OCI-LY7 (cell line): ENCODE measurements around the gene RBM20. TPM values are rescaled to one million over a fixed set of nuclear protein-coding genes. Genes with fewer than 3 reads are reported as not detected.

Experiments used
- BruUV-seq: library from RNA; stranded (reverse); fragments of 400-500 nt; replicated peaks from 2 replicates; lab custom pipeline; 2021; lab: Mats Ljungman, UMichigan
- CTCF ChIA-PET: fragments of 300-600 bp; sonication (Branson Sonifier 250); formaldehyde crosslinking; loops from one replicate; lab custom pipeline; 2022; ENCODE audit warnings: antibody characterized with exemption; ENCODE audit not compliant: unreplicated experiment; lab: Charles Lee
- POLR2A ChIA-PET: fragments of 300-600 bp; sonication (Branson Sonifier 250); formaldehyde crosslinking; loops from one replicate; lab custom pipeline; 2022; ENCODE audit warnings: antibody characterized with exemption; lab: Charles Lee
- DNase-seq: peaks from one replicate; pipeline ENCODE4 v3.0.0-alpha.2; 2015; ENCODE audit warnings: low spot score
- H2AFZ ChIP-seq: fragments of 200-600 bp; sonication (generic), shearing (Covaris generic); 2 replicates; pipeline ENCODE4 v1.6.1; 2014; ENCODE audit warnings: mild to moderate bottlenecking, antibody characterized with exemption, low read length, moderate library complexity
- H3K27ac ChIP-seq: fragments of 200-600 bp; sonication (generic); 2 replicates; pipeline ENCODE4 v1.5.1; 2014; ENCODE audit warnings: mixed run types, low read depth, mild to moderate bottlenecking, moderate library complexity, low read length, inconsistent platforms; ENCODE audit not compliant: poor library complexity, severe bottlenecking
- H3K36me3 ChIP-seq: fragments of 200-600 bp; sonication (generic); 2 replicates; pipeline ENCODE4 v1.6.1; 2014; ENCODE audit warnings: mild to moderate bottlenecking, antibody characterized with exemption, low read length, moderate library complexity, mixed read lengths; ENCODE audit not compliant: insufficient read depth
- H3K4me1 ChIP-seq: fragments of 200-600 bp; sonication (generic); 2 replicates; pipeline ENCODE4 v1.5.1; 2014; ENCODE audit warnings: mild to moderate bottlenecking, low read length; ENCODE audit not compliant: insufficient read depth, poor library complexity, severe bottlenecking
- H3K4me2 ChIP-seq: fragments of 200-600 bp; sonication (generic); 2 replicates; pipeline ENCODE4 v1.6.1; 2014; ENCODE audit warnings: mild to moderate bottlenecking, low read length
- H3K4me3 ChIP-seq: fragments of 200-600 bp; sonication (generic); 2 replicates; pipeline ENCODE4 v1.5.1; 2014; ENCODE audit warnings: mild to moderate bottlenecking, low read depth, low read length; ENCODE audit not compliant: poor library complexity, severe bottlenecking
- H3K79me2 ChIP-seq: fragments of 200-600 bp; sonication (generic); 2 replicates; pipeline ENCODE4 v1.6.1; 2016; ENCODE audit warnings: low read depth, mild to moderate bottlenecking, low read length, moderate library complexity, mixed read lengths; ENCODE audit not compliant: insufficient read depth
- H3K9me2 ChIP-seq: fragments of 200-600 bp; sonication (generic); 2 replicates; pipeline ENCODE4 v1.6.1; 2016; ENCODE audit warnings: mild to moderate bottlenecking, low read length, mixed read lengths; ENCODE audit not compliant: insufficient read depth
- H3K9me3 ChIP-seq: fragments of 200-600 bp; sonication (generic); 2 replicates; pipeline ENCODE4 v1.6.1; 2014; ENCODE audit warnings: mild to moderate bottlenecking, mixed run types, low read length, mixed read lengths
- H4K20me1 ChIP-seq: fragments of 200-600 bp; sonication (generic); 2 replicates; pipeline ENCODE4 v1.6.1; 2014; ENCODE audit warnings: mild to moderate bottlenecking, antibody characterized with exemption, low read length, moderate library complexity, mixed read lengths; ENCODE audit not compliant: insufficient read depth
- EZH2phosphoT487 ChIP-seq: fragments of 200-600 bp; sonication (generic); IDR thresholded peaks from 2 replicates; pipeline ENCODE4 v1.6.1; 2018; ENCODE audit warnings: low read depth, borderline replicate concordance, mild to moderate bottlenecking, mixed run types, antibody characterized with exemption, low read length, moderate library complexity, mixed read lengths
- intact Hi-C: fragments of 100-400 bp; cut with micrococcal nuclease; formaldehyde crosslinking; loops from one replicate; pipeline ENCODE4 v1.10.0; 2022; ENCODE audit not compliant: unreplicated experiment
- total RNA-seq, 2 experiments: library from RNA; depleted of rRNA in 1 of 2; stranded (reverse); fragments of >200 nt in 1 of 2; shearing (Covaris generic) in 1 of 2; gene quantifications; 2 replicates each; pipeline ENCODE4 v1.2.3, GENCODE V29; 2014 to 2022
- TF ChIP-seq, protein P1 (sequence below): fragments of 200-600 bp; sonication (generic); conservative IDR thresholded peaks from 2 replicates; pipeline ENCODE4 v1.5.1; 2014; ENCODE audit warnings: mild to moderate bottlenecking, antibody characterized with exemption, low read length, moderate library complexity, mixed read lengths

RBM20 gene
- total RNA-seq, 2 experiments from 2014 or later: 0.35 to 1.0 TPM

DNA sequence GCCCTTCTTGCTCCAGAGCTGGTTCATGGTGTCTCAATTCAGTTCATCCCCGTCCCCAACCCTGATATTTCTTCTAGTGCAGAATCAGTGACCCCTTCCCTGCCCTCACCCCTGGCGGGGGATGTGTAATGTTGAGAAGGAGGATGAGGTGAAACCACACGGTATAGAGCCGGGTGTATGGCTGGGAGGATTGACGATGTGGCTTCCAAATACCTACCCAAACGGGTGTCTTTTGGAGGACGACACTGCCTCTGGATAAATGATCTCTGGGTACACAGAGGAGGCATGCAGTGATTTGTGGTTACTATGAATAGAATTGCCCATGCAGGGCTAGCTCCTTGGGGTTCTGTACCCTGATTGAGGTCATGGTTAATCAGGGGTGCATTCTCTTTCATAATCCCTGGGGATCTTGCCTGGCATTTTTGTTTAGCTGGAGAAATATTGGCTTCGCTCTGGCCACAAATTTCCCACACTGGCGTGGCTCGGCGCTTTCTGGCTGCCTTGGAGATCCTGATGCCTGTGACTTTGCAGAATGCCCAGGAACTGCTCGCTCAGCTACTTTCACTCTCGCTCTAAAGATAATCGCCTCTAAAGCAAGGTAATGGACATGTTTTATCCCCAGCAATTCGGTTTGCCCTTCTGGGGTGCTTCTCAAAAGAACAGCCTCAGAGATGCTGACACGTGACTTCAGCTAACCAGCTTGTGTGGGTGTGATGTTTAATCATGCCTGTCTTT lies 89.2 kb downstream of the RBM20 start:
- peak overlapping the region; percentile 34 for H3K4me2 ChIP-seq
- H3K9me2 ChIP-seq: no peaks in the 10 kb centered on the region
- H3K9me3 ChIP-seq: no peaks in the 10 kb centered on the region
- no peaks in the 10 kb centered on the region for H4K20me1 ChIP-seq
- peak overlapping the region; percentile 38; the same call in 1 of the 2 replicates for H2AFZ ChIP-seq
- ChIA-PET POLR2A (interaction anchor here (0.6 to 1.0 kb wide), 3 partner anchors 40 to 164 kb away, joined by 3 to 6 read pairs (median 4); no protein-coding TSS in a partner anchor), CTCF (no interaction called here)
- H3K4me3 ChIP-seq: peak overlapping the region; percentile 27
- DNase-seq: no peak
- BruUV-seq: no TSS peak
- no peak overlapping the region for H3K27ac ChIP-seq
- intact Hi-C loops: no loop called here
- TF ChIP-seq EZH2phosphoT487: no peak
- TF ChIP-seq, protein P1, sequence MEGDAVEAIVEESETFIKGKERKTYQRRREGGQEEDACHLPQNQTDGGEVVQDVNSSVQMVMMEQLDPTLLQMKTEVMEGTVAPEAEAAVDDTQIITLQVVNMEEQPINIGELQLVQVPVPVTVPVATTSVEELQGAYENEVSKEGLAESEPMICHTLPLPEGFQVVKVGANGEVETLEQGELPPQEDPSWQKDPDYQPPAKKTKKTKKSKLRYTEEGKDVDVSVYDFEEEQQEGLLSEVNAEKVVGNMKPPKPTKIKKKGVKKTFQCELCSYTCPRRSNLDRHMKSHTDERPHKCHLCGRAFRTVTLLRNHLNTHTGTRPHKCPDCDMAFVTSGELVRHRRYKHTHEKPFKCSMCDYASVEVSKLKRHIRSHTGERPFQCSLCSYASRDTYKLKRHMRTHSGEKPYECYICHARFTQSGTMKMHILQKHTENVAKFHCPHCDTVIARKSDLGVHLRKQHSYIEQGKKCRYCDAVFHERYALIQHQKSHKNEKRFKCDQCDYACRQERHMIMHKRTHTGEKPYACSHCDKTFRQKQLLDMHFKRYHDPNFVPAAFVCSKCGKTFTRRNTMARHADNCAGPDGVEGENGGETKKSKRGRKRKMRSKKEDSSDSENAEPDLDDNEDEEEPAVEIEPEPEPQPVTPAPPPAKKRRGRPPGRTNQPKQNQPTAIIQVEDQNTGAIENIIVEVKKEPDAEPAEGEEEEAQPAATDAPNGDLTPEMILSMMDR: no peak
- H3K36me3 ChIP-seq: no peaks in the 10 kb centered on the region
- peaks cover 8% of the 10 kb centered on the region for H3K4me1 ChIP-seq
- H3K79me2 ChIP-seq: no peaks in the 10 kb centered on the region

DNA sequence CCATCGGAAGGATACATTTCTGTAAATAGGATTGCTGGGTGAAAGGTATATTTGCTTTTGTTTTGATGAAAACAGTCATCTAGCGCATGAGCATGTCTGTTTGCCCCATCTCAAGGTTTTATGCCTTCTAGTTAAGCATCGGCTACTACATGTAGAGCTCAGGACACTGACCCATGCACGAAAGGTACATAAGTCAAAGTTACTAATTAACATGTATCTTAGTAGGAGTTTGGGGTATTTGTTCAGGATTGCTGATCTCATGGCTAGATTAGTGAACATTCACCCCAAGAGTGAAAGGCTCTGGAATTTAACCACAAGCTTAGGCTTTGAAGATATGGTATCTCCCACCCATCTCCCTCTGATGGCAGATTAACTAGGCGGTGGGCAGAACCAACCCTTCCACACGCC lies 91.5 kb downstream of the RBM20 start:
- no peak overlapping the region for H3K4me3 ChIP-seq
- no peak overlapping the region for H2AFZ ChIP-seq
- TF ChIP-seq EZH2phosphoT487: no peak
- TF ChIP-seq, protein P1: no peak
- no peak overlapping the region for H3K4me2 ChIP-seq
- no peaks in the 10 kb centered on the region for H3K79me2 ChIP-seq
- no peaks in the 10 kb centered on the region for H4K20me1 ChIP-seq
- CTCF ChIA-PET: no interaction called here
- POLR2A ChIA-PET: no interaction called here
- intact Hi-C loops: no loop called here
- H3K9me3 ChIP-seq: no peaks in the 10 kb centered on the region
- H3K27ac ChIP-seq: no peak overlapping the region
- DNase-seq: no peak
- no peaks in the 10 kb centered on the region for H3K36me3 ChIP-seq
- no peaks in the 10 kb centered on the region for H3K9me2 ChIP-seq
- BruUV-seq: no TSS peak
- peaks cover 8% of the 10 kb centered on the region for H3K4me1 ChIP-seq
